Body of pancreas (tissue), 4 donors: ENCODE measurements around the gene MLXIPL.

Experiments
- CTCF ChIP-seq, 7 experiments: fragments of 450-650 bp in 4 of 7; fragments of 200-600 bp in 3 of 7; sonication (generic) in 3 of 7; IDR thresholded peaks; one replicate each; pipeline ENCODE4 v1.5.1; 2016 to 2019; ENCODE audit warnings: antibody characterized with exemption in 7 of 7
- POLR2A ChIP-seq, 3 donors: fragments of 450-650 bp; IDR thresholded peaks; one replicate each; pipeline ENCODE4 v1.6.1; 2016; ENCODE audit warnings: antibody characterized with exemption in 3 of 3, mild to moderate bottlenecking in 2 of 3

- no peak for TF ChIP-seq CTCF (IDR thresholded peaks at IDR 0.05)
- TF ChIP-seq POLR2A (IDR thresholded peaks at IDR 0.05): no peak
Measured at GRCh38 chr7:73586911-73587310, 37.4 kb downstream of the MLXIPL start.
